ENCODE data around the gene FAM168A. TPM values are rescaled to one million over a fixed set of nuclear protein-coding genes. Genes with fewer than 3 reads are reported as not detected.

Gene FAM168A
- polyA plus RNA-seq, 1 donor from 2014 or later, result 2.6 TPM

GRCh38 chr11:73399159-73399590 lies 198.7 kb downstream of the FAM168A start:
- H3K9me3 Mint-ChIP-seq, result no peaks in the 10 kb centered on the region
- H3K36me3 Mint-ChIP-seq, result no peaks in the 10 kb centered on the region
- H3K27ac Mint-ChIP-seq, result peak overlapping the region; percentile 14 to 94 (median 72)
- H3K27me3 Mint-ChIP-seq, result no peaks in the 10 kb centered on the region
- H3K4me3 Mint-ChIP-seq, result no peak overlapping the region
- H3K4me1 Mint-ChIP-seq, result peaks cover 4 to 10% (median 8%) of the 10 kb centered on the region in 3 donors

DNA sequence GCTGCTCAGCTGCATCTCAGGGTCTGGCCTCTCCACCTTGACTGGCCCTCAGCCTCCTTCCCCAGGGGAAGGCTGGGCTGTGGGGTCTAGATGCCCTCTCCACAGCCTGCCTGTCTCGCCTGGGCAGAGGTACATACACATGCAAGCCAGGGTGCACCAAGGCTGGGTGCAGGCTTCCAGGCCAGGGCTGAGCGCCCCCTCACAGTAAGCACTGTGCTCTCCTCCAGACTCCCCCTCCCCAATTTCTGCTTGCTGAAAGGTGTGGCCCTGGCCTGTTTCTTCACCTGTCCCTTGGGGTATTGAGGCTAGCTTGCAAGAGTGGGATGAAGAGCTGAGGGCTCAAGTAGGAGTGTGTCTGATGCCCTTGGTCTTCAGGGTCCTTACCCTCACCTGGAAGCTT lies 199.2 kb downstream of the FAM168A start:
- no peak overlapping the region for H3K4me3 Mint-ChIP-seq
- no peaks in the 10 kb centered on the region for H3K9me3 Mint-ChIP-seq
- H3K27ac Mint-ChIP-seq, result peak overlapping the region; percentile 10 to 72 (median 65)
- H3K4me1 Mint-ChIP-seq, result peaks cover 4 to 8% (median 8%) of the 10 kb centered on the region in 3 donors
- no peaks in the 10 kb centered on the region for H3K36me3 Mint-ChIP-seq
- H3K27me3 Mint-ChIP-seq, result no peaks in the 10 kb centered on the region

- no peaks in the 10 kb centered on the region for H3K36me3 Mint-ChIP-seq
- H3K4me1 Mint-ChIP-seq, result peaks cover 8 to 9% (median 9%) of the 10 kb centered on the region in 3 donors
- H3K27ac Mint-ChIP-seq, result peak overlapping the region; percentile 10 to 67 (median 65)
- no peaks in the 10 kb centered on the region for H3K9me3 Mint-ChIP-seq
- H3K27me3 Mint-ChIP-seq, result no peaks in the 10 kb centered on the region
- no peak overlapping the region for H3K4me3 Mint-ChIP-seq
These were observed 199.8 kb downstream of the FAM168A start for GRCh38 chr11:73398132-73398526.

DNA sequence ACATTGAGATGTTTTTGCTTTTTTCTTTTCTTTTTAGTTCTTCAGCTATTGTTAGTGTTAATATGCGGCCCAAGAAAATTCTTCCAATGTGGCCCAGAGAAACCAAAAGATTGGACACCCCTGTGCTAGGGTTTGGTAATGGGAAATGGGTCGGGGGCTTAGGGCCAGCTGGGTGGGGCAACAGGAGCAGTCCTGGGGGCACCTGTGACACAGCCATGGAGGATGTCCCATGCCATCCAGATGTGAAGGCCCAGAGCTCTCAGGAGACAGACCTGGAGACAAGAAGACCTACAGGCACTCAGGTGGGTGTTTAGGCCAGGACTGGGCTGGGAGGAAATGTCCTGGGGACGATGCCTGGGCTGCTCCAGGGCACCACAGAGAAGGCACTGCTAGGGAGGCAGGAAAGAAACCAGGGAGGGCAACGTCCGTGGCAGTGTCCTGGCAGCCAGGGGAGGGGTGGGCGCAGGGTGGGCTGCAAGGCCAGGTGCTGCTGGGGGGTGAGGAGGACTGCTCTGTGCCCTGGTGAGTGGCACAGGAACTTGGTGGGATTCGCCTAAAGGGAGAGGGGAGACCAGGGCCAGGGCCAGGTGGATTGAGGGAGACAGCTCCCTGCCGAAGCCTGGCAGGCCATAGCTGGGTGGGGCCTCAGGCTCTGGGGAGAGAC lies 200.3 kb downstream of the FAM168A start:
- Mint-ChIP-seq H3K27me3 (no peaks in the 10 kb centered on the region), H3K36me3 (no peaks in the 10 kb centered on the region), H3K4me1 (peaks cover 5 to 9% (median 7%) of the 10 kb centered on the region in 3 donors), H3K4me3 (no peak overlapping the region), H3K27ac (peak overlapping the region; percentile 58 to 67 (median 65)), H3K9me3 (no peaks in the 10 kb centered on the region)

GRCh38 chr11:73396985-73397384 lies 200.9 kb downstream of the FAM168A start:
- Mint-ChIP-seq H3K4me3 (no peak overlapping the region), H3K27ac (peak overlapping the region in 2 of 3 donors; percentile 67 to 76), H3K27me3 (no peaks in the 10 kb centered on the region), H3K4me1 (peaks cover 5 to 9% (median 7%) of the 10 kb centered on the region in 3 donors), H3K9me3 (no peaks in the 10 kb centered on the region), H3K36me3 (no peaks in the 10 kb centered on the region)

- Mint-ChIP-seq H3K27me3 (no peaks in the 10 kb centered on the region), H3K4me1 (peaks cover 5 to 9% (median 7%) of the 10 kb centered on the region in 3 donors), H3K27ac (peak overlapping the region in 1 of 3 donors; percentile 67), H3K4me3 (no peak overlapping the region), H3K36me3 (no peaks in the 10 kb centered on the region), H3K9me3 (no peaks in the 10 kb centered on the region)
These were observed 201.5 kb downstream of the FAM168A start for GRCh38 chr11:73396251-73396930.

DNA sequence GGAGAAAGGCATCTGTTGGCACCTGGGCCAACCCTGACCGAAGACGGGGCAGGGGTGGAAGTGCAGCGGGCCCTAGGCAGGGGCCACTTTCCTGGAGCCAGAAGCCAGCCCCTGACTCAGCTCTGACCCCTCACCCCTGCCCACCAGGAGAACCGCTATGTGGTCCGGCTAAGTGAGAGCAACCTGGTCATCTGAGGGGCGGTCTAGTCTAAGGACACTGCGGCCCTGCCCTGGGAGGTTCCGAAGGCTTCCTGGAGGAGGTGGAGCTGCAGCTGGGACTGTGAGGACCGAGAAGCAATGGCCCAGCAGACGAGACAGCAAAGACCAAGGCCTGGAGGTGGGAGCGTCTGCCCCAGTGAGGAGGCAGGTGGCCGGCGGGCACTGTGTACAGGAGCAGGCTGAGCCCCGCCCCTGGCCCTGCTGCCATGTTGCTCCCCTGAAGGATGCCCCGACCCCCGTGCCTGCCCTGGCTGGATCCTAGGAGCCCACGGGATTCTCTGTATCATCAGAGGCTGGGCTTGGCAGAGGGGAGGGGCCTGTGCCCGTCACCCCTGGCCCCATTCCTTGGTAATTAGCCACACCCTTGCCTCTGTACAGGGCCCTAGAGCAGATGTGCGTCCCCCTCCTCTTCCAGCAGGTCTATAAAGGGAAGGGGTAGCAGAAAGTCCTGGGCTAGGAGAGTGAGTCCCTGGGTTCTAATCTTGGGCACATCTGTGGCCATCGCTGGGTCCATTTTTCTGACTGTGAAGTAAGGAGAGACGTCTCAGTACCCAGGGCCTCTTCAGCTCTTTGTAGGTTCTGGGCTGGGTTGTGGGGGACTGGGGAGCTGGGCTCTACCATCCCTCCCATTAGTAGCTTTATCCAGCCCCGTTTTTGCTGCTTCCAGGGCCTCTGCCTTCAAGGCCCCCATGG lies 202.4 kb downstream of the FAM168A start:
- H3K9me3 Mint-ChIP-seq, result no peaks in the 10 kb centered on the region
- H3K4me3 Mint-ChIP-seq, result no peak overlapping the region
- peaks cover 2 to 9% (median 5%) of the 10 kb centered on the region in 3 donors for H3K4me1 Mint-ChIP-seq
- no peaks in the 10 kb centered on the region for H3K36me3 Mint-ChIP-seq
- peak overlapping the region in 1 of 3 donors; percentile 45 for H3K27ac Mint-ChIP-seq
- H3K27me3 Mint-ChIP-seq, result no peaks in the 10 kb centered on the region

- Mint-ChIP-seq H3K36me3 (peaks cover 3% of the 10 kb centered on the region), H3K27ac (peak overlapping the region in 1 of 3 donors; percentile 45), H3K27me3 (no peaks in the 10 kb centered on the region), H3K4me1 (peaks cover 4 to 16% (median 9%) of the 10 kb centered on the region in 3 donors), H3K9me3 (no peaks in the 10 kb centered on the region), H3K4me3 (no peak overlapping the region)
These were observed 203.3 kb downstream of the FAM168A start for GRCh38 chr11:73394416-73395296.

- H3K36me3 Mint-ChIP-seq, result peaks cover 3% of the 10 kb centered on the region
- no peaks in the 10 kb centered on the region for H3K9me3 Mint-ChIP-seq
- peak overlapping the region in 1 of 4 donors; percentile 62 for H3K4me3 Mint-ChIP-seq
- no peaks in the 10 kb centered on the region for H3K27me3 Mint-ChIP-seq
- peak overlapping the region in 2 of 3 donors; percentile 73 to 95 for H3K27ac Mint-ChIP-seq
- peaks cover 13 to 15% (median 13%) of the 10 kb centered on the region in 3 donors for H3K4me1 Mint-ChIP-seq
These were observed 204.2 kb downstream of the FAM168A start for GRCh38 chr11:73393479-73394415.

- peak overlapping the region in 1 of 4 donors; percentile 62 for H3K4me3 Mint-ChIP-seq
These were observed 204.9 kb downstream of the FAM168A start for GRCh38 chr11:73393011-73393380.

GRCh38 chr11:73392108-73393010 lies 205.6 kb downstream of the FAM168A start:
- Mint-ChIP-seq H3K36me3 (peaks cover 3% of the 10 kb centered on the region), H3K27me3 (no peaks in the 10 kb centered on the region), H3K9me3 (no peaks in the 10 kb centered on the region), H3K27ac (peak overlapping the region in 1 of 3 donors; percentile 95), H3K4me1 (peaks cover 23 to 24% (median 24%) of the 10 kb centered on the region in 3 donors), H3K4me3 (peak overlapping the region in 1 of 4 donors; percentile 73)

More at GRCh38 chr11:73393011-73393380, 204.9 kb downstream of the FAM168A start:
- Mint-ChIP-seq H3K9me3 (no peaks in the 10 kb centered on the region), H3K27me3 (no peaks in the 10 kb centered on the region), H3K4me1 (peaks cover 18 to 19% (median 19%) of the 10 kb centered on the region in 3 donors), H3K27ac (peak overlapping the region in 2 of 3 donors; percentile 73 to 95), H3K36me3 (peaks cover 3% of the 10 kb centered on the region)

GRCh38 chr11:73391665-73392064 lies 206.2 kb downstream of the FAM168A start:
- Mint-ChIP-seq H3K9me3 (no peaks in the 10 kb centered on the region), H3K27me3 (no peaks in the 10 kb centered on the region), H3K27ac (peak overlapping the region in 1 of 3 donors; percentile 80), H3K4me3 (no peak overlapping the region), H3K36me3 (peaks cover 3% of the 10 kb centered on the region), H3K4me1 (peaks cover 29 to 31% (median 31%) of the 10 kb centered on the region in 3 donors)
